ENCODE data around the gene LRRC17. TPM values are rescaled to one million over a fixed set of nuclear protein-coding genes. Genes with fewer than 3 reads are reported as not detected.
"Not testable (repeated sequence)": the region's sequence is repeated elsewhere in the genome, so short reads cannot be mapped to it uniquely, and the experiment has no call there.

The LRRC17 gene
- total RNA-seq, 2 experiments from 2014 or later, result 0.22 TPM; not detected in 1

DNA sequence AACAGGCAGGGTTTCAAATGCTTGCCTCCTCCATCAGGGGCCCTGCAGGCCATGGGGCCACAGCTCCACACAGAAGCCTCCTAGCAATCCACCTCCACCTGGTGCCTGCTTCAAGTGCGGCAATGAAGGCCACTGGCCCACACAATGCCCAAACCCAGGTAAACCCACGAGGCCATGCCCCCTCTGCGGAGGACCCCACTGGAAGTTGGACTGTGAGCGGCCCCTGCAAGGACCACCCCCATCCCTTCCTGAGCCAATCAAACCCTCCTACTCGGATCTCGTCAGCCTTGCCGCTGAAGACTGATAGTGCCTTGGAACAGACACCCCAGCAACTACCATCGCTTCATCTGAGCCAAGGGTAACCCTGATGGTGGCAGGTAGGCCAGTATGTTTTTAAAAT, 63.1 kb downstream of the LRRC17 start:
- ATAC-seq (ENCODE audit: poor library complexity) (no peak), DNase-seq (no peak)
- Mint-ChIP-seq H3K4me3 (no peak overlapping the region), H3K36me3 (ENCODE audit: low read depth) (no peaks in the 10 kb centered on the region), H3K4me1 (ENCODE audit: low read depth) (no peaks in the 10 kb centered on the region), H3K27ac (no peak overlapping the region), H3K9me3 (no peaks in the 10 kb centered on the region), H3K27me3 (no peaks in the 10 kb centered on the region)
- CTCF ChIA-PET, result no interaction called here
- intact Hi-C loops (cut with DNase I, micrococcal nuclease), result no loop called here
- TF ChIP-seq, protein P1, sequence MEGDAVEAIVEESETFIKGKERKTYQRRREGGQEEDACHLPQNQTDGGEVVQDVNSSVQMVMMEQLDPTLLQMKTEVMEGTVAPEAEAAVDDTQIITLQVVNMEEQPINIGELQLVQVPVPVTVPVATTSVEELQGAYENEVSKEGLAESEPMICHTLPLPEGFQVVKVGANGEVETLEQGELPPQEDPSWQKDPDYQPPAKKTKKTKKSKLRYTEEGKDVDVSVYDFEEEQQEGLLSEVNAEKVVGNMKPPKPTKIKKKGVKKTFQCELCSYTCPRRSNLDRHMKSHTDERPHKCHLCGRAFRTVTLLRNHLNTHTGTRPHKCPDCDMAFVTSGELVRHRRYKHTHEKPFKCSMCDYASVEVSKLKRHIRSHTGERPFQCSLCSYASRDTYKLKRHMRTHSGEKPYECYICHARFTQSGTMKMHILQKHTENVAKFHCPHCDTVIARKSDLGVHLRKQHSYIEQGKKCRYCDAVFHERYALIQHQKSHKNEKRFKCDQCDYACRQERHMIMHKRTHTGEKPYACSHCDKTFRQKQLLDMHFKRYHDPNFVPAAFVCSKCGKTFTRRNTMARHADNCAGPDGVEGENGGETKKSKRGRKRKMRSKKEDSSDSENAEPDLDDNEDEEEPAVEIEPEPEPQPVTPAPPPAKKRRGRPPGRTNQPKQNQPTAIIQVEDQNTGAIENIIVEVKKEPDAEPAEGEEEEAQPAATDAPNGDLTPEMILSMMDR (IDR thresholded peaks at IDR 0.05), result no peak
- Histone ChIP-seq H3K4me3 (ENCODE audit: low read length) (no peak overlapping the region), H3K4me1 (ENCODE audit: insufficient read depth, low read length) (no peaks in the 10 kb centered on the region), H3K9me3 (ENCODE audit: control insufficient read depth in 1 of 2, insufficient read depth in 1 of 2, low read length in 2 of 2) (no peaks in the 10 kb centered on the region), H3K27me3 (ENCODE audit: control insufficient read depth in 1 of 2, insufficient read depth in 2 of 2, low read length in 2 of 2) (no peaks in the 10 kb centered on the region), H3K27ac (ENCODE audit: low read depth in 1 of 2, low read length in 2 of 2) (no peak overlapping the region), H3K36me3 (ENCODE audit: insufficient read depth, low read length) (no peaks in the 10 kb centered on the region)
- POLR2A ChIA-PET, result no interaction called here

DNA sequence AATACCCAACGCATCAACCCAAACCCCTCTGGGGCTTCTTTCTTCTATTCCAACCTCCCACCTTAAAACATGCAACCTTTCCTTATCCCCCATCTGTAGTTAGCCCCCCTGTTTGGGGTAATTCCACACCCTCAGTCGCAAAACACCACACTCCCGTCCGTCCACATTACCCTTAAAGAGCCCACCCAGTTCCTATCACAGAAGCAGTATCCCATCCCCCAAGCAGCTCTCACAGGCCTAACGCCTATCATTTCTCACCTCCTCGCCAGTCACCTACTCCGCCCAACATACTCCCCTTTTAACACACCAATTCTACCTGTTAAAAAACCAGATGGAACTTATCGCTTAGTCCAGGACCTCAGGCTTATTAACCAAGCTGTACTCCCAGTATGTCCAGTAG, 63.7 kb downstream of the LRRC17 start:
- H3K4me3 Mint-ChIP-seq, result no peak overlapping the region
- no peak for ATAC-seq (ENCODE audit: poor library complexity)

DNA sequence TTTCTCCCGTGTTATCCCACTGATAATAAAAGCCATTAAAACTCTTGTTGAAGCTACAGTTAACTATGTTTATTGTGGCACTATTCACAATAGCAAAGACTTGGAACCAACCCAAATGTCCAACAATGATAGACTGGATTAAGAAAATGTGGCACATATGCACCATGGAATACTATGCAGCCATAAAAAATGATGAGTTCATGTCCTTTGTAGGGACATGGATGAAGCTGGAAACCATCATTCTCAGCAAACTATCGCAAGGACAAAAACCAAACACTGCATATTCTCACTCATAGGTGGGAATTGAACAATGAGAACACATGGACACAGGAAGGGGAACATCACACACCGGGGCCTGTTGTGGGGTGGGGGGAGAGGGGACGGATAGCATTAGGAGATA, 64.8 kb downstream of the LRRC17 start:
- H3K4me1 Mint-ChIP-seq (ENCODE audit: low read depth); ATAC-seq (ENCODE audit: poor library complexity); H3K27me3 Mint-ChIP-seq; H3K9me3 ChIP-seq (ENCODE audit: control insufficient read depth in 1 of 2, insufficient read depth in 1 of 2, low read length in 2 of 2); H3K4me3 ChIP-seq (ENCODE audit: low read length); H3K4me1 ChIP-seq (ENCODE audit: insufficient read depth, low read length); H3K36me3 Mint-ChIP-seq (ENCODE audit: low read depth); H3K27me3 ChIP-seq (ENCODE audit: control insufficient read depth in 1 of 2, insufficient read depth in 2 of 2, low read length in 2 of 2); DNase-seq; POLR2A ChIA-PET; intact Hi-C loops (cut with DNase I, micrococcal nuclease); H3K27ac Mint-ChIP-seq; H3K9me3 Mint-ChIP-seq; H3K4me3 Mint-ChIP-seq; H3K36me3 ChIP-seq (ENCODE audit: insufficient read depth, low read length); CTCF ChIA-PET; H3K27ac ChIP-seq (ENCODE audit: low read depth in 1 of 2, low read length in 2 of 2): not testable (repeated sequence)

More for the DNA sequence above, 63.7 kb downstream of the LRRC17 start:
- no peaks in the 10 kb centered on the region for H3K36me3 Mint-ChIP-seq (ENCODE audit: low read depth)
- POLR2A ChIA-PET, result no interaction called here
- TF ChIP-seq, protein P1 (IDR thresholded peaks at IDR 0.05), result no peak
- H3K9me3 ChIP-seq (ENCODE audit: control insufficient read depth in 1 of 2, insufficient read depth in 1 of 2, low read length in 2 of 2), result no peaks in the 10 kb centered on the region
- no peak overlapping the region for H3K4me3 ChIP-seq (ENCODE audit: low read length)
- CTCF ChIA-PET, result no interaction called here
- H3K9me3 Mint-ChIP-seq, result no peaks in the 10 kb centered on the region
- H3K27ac Mint-ChIP-seq, result no peak overlapping the region
- H3K27me3 Mint-ChIP-seq, result no peaks in the 10 kb centered on the region
- no peak for DNase-seq
- no peak overlapping the region for H3K27ac ChIP-seq (ENCODE audit: low read depth in 1 of 2, low read length in 2 of 2)
- no peaks in the 10 kb centered on the region for H3K4me1 ChIP-seq (ENCODE audit: insufficient read depth, low read length)
- intact Hi-C loops (cut with DNase I, micrococcal nuclease), result no loop called here
- H3K36me3 ChIP-seq (ENCODE audit: insufficient read depth, low read length), result no peaks in the 10 kb centered on the region
- H3K27me3 ChIP-seq (ENCODE audit: control insufficient read depth in 1 of 2, insufficient read depth in 2 of 2, low read length in 2 of 2), result no peaks in the 10 kb centered on the region
- H3K4me1 Mint-ChIP-seq (ENCODE audit: low read depth), result no peaks in the 10 kb centered on the region

DNA sequence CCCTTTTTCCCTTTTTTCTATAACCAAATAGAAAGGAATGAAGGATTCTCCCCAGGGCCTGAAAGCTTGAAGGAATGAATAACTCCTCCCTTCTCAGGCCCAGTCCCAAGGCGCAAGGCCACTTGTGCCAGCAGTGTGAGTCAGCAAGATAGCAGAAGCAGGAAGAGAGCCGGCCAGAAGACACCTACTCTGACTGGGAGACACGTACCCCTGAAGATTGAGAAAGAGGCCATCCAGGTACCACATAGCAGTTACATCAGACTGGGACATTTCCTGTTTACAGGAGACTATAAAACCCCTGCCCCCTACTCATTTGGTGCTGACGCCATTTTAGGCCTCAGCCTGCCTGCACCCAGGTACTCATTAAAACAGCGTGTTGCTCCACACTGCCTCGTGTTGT, 65.5 kb downstream of the LRRC17 start:
- Histone ChIP-seq H3K4me3 (ENCODE audit: low read length) (no peak overlapping the region), H3K4me1 (ENCODE audit: insufficient read depth, low read length) (no peaks in the 10 kb centered on the region), H3K9me3 (ENCODE audit: control insufficient read depth in 1 of 2, insufficient read depth in 1 of 2, low read length in 2 of 2) (no peaks in the 10 kb centered on the region), H3K27ac (ENCODE audit: low read depth in 1 of 2, low read length in 2 of 2) (no peak overlapping the region), H3K27me3 (ENCODE audit: control insufficient read depth in 1 of 2, insufficient read depth in 2 of 2, low read length in 2 of 2) (no peaks in the 10 kb centered on the region), H3K36me3 (ENCODE audit: insufficient read depth, low read length) (no peaks in the 10 kb centered on the region)
- POLR2A ChIA-PET, result no interaction called here
- DNase-seq (peak in 1 of 14 experiments; percentile 8), ATAC-seq (ENCODE audit: poor library complexity) (no peak)
- H3K4me3 Mint-ChIP-seq, result no peak overlapping the region
- H3K9me3 Mint-ChIP-seq, result no peaks in the 10 kb centered on the region
- no peaks in the 10 kb centered on the region for H3K36me3 Mint-ChIP-seq (ENCODE audit: low read depth)
- no peak overlapping the region for H3K27ac Mint-ChIP-seq
- H3K27me3 Mint-ChIP-seq, result no peaks in the 10 kb centered on the region
- TF ChIP-seq, protein P1 (IDR thresholded peaks at IDR 0.05), result no peak
- CTCF ChIA-PET, result no interaction called here
- H3K4me1 Mint-ChIP-seq (ENCODE audit: low read depth), result no peaks in the 10 kb centered on the region
- intact Hi-C loops (cut with DNase I, micrococcal nuclease), result no loop called here
